OCI-LY3 (cell line): ENCODE results near the gene CNIH3.

Source experiments
- H2AFZ ChIP-seq: fragments of 200-600, 300-600 bp; shearing (Covaris generic); 2 replicates; pipeline ENCODE4 v1.6.0; 2014; ENCODE audit warnings: antibody characterized with exemption, low read depth, low read length
- H3K27ac ChIP-seq: fragments of 200-600, 300-600 bp; sonication (generic); 2 replicates; pipeline ENCODE4 v1.5.1; 2014; ENCODE audit warnings: mild to moderate bottlenecking, low read length, moderate library complexity, mixed read lengths
- H3K27me3 ChIP-seq: fragments of 200-600, 300-600 bp; sonication (generic); 2 replicates; pipeline ENCODE4 v1.6.1; 2014; ENCODE audit warnings: low read depth, low read length, mixed read lengths
- H3K36me3 ChIP-seq: fragments of 200-600, 300-600 bp; sonication (generic); replicated peaks from 2 replicates; pipeline ENCODE3; 2014; ENCODE audit warnings: low read depth, low read length, mixed read lengths
- H3K4me1 ChIP-seq: fragments of 300-600, 200-600 bp; sonication (generic); 2 replicates; pipeline ENCODE4 v1.6.1; 2014; ENCODE audit warnings: low read length, mixed read lengths
- H3K4me2 ChIP-seq: fragments of 200-600, 300-600 bp; sonication (generic); 2 replicates; pipeline ENCODE4 v1.6.1; 2014; ENCODE audit warnings: low read length, mixed read lengths
- H3K4me3 ChIP-seq: fragments of 300-600, 200-600 bp; sonication (generic); 2 replicates; pipeline ENCODE4 v1.5.1; 2014; ENCODE audit warnings: antibody characterized with exemption, mild to moderate bottlenecking, low read length, moderate library complexity
- H3K79me2 ChIP-seq: fragments of 300-600, 200-600 bp; shearing (Covaris generic); 2 replicates; pipeline ENCODE4 v1.6.1; 2014; ENCODE audit warnings: mild to moderate bottlenecking, low read length, mixed read lengths
- H3K9ac ChIP-seq: fragments of 300-600, 200-600 bp; shearing (Covaris generic); 2 replicates; pipeline ENCODE4 v1.6.0; 2014; ENCODE audit warnings: mild to moderate bottlenecking, low read length, moderate library complexity
- H3K9me3 ChIP-seq: fragments of 200-600, 300-600 bp; shearing (Covaris generic); 2 replicates; pipeline ENCODE4 v1.6.1; 2014; ENCODE audit warnings: low read length, mixed read lengths; ENCODE audit not compliant: insufficient read depth
- H4K20me1 ChIP-seq: fragments of 200-600, 300-600 bp; sonication (generic); 2 replicates; pipeline ENCODE4 v1.6.1; 2016; ENCODE audit warnings: low read length, mixed read lengths; ENCODE audit not compliant: insufficient read depth
- CTCF ChIP-seq: fragments of 200-600, 300-600 bp; sonication (generic); IDR thresholded peaks from 2 replicates; pipeline ENCODE4 v1.5.1; 2014; ENCODE audit warnings: antibody characterized with exemption, low read length, low read depth
- EZH2phosphoT487 ChIP-seq: fragments of 200-600 bp; shearing (Covaris generic); IDR thresholded peaks from 2 replicates; pipeline ENCODE4 v1.6.1; 2018; ENCODE audit warnings: antibody characterized with exemption, mixed run types, low read depth

The CNIH3 gene

GRCh38 chr1:224592636-224593582, 23.2 kb upstream of the CNIH3 start:
- Histone ChIP-seq H3K79me2 (no peaks in the 10 kb centered on the region), H3K27ac (no peak overlapping the region), H3K9ac (no peak overlapping the region), H3K27me3 (no peaks in the 10 kb centered on the region; the same call in 1 of the 2 replicates), H4K20me1 (no peaks in the 10 kb centered on the region), H2AFZ (peak overlapping the region; percentile 66; the same call in 1 of the 2 replicates), H3K4me2 (peak overlapping the region; percentile 13; the same call in 1 of the 2 replicates), H3K4me1 (peaks cover 8% of the 10 kb centered on the region), H3K36me3 (no peaks in the 10 kb centered on the region), H3K9me3 (no peaks in the 10 kb centered on the region), H3K4me3 (no peak overlapping the region)
- TF ChIP-seq CTCF (no peak), EZH2phosphoT487 (no peak)

- Histone ChIP-seq H3K4me3 (no peak overlapping the region), H3K9ac (no peak overlapping the region), H3K27ac (no peak overlapping the region), H4K20me1 (no peaks in the 10 kb centered on the region), H2AFZ (no peak overlapping the region), H3K27me3 (no peaks in the 10 kb centered on the region; the same call in 1 of the 2 replicates), H3K9me3 (no peaks in the 10 kb centered on the region), H3K4me2 (no peak overlapping the region), H3K4me1 (peaks cover 8% of the 10 kb centered on the region), H3K36me3 (no peaks in the 10 kb centered on the region), H3K79me2 (no peaks in the 10 kb centered on the region)
- TF ChIP-seq CTCF (no peak), EZH2phosphoT487 (no peak)
These were observed 21.8 kb upstream of the CNIH3 start for GRCh38 chr1:224594360-224594759.

- Histone ChIP-seq H4K20me1 (no peaks in the 10 kb centered on the region), H2AFZ (no peak overlapping the region), H3K36me3 (no peaks in the 10 kb centered on the region), H3K4me3 (no peak overlapping the region), H3K9ac (no peak overlapping the region), H3K27ac (no peak overlapping the region), H3K27me3 (no peaks in the 10 kb centered on the region; the same call in 1 of the 2 replicates), H3K4me1 (peaks cover 8% of the 10 kb centered on the region), H3K79me2 (no peaks in the 10 kb centered on the region), H3K9me3 (no peaks in the 10 kb centered on the region), H3K4me2 (no peak overlapping the region)
- TF ChIP-seq CTCF (no peak), EZH2phosphoT487 (no peak)
These were observed 21.3 kb upstream of the CNIH3 start for GRCh38 chr1:224594851-224595250.

- no peak for TF ChIP-seq CTCF
- TF ChIP-seq EZH2phosphoT487, result no peak
- H3K27me3 ChIP-seq, result peaks cover 8% of the 10 kb centered on the region
- H3K9me3 ChIP-seq, result no peaks in the 10 kb centered on the region
- no peaks in the 10 kb centered on the region for H3K79me2 ChIP-seq
- no peak overlapping the region for H3K4me2 ChIP-seq
- no peaks in the 10 kb centered on the region for H3K36me3 ChIP-seq
- H2AFZ ChIP-seq, result no peak overlapping the region
- no peak overlapping the region for H3K4me3 ChIP-seq
- H3K4me1 ChIP-seq, result peaks cover 15% of the 10 kb centered on the region
- H3K9ac ChIP-seq, result no peak overlapping the region
- H3K27ac ChIP-seq, result no peak overlapping the region
- no peaks in the 10 kb centered on the region for H4K20me1 ChIP-seq
These were observed 10.5 kb upstream of the CNIH3 start for GRCh38 chr1:224605482-224606181.
